GM23338 (cell line): Measurements from ENCODE around the gene NKD1. TPM values are rescaled to one million over a fixed set of nuclear protein-coding genes. Genes with fewer than 3 reads are reported as not detected.

ENCODE experiments used
- ATAC-seq: fragments of 200-7000 bp; cut with Tn5 transposase; 3 replicates; pipeline ENCODE4 v1.9.1; 2020
- DNase-seq: peaks from one replicate; pipeline ENCODE4 v3.0.0-alpha.2; 2015; ENCODE audit warnings: low spot score
- H2AFZ ChIP-seq: fragments of 200-600 bp; sonication (generic); 2 replicates; pipeline ENCODE4 v1.8.0; 2016; ENCODE audit warnings: antibody characterized with exemption, mild to moderate bottlenecking, moderate library complexity
- H3F3A ChIP-seq: fragments of 200-600 bp; sonication (generic); replicated peaks from 2 replicates; pipeline ENCODE4 v1.8.0; 2017; ENCODE audit warnings: antibody characterized with exemption, mixed run types, low read depth
- H3K27ac ChIP-seq: fragments of 200-600 bp; sonication (generic); 2 replicates; pipeline ENCODE4 v1.6.1; 2016; ENCODE audit warnings: low read depth
- H3K27me3 ChIP-seq: fragments of 200-600 bp; sonication (generic); 2 replicates; pipeline ENCODE4 v1.8.0; 2016; ENCODE audit warnings: mild to moderate bottlenecking, mixed run types, moderate library complexity; ENCODE audit not compliant: insufficient read depth
- H3K36me3 ChIP-seq: fragments of 200-600 bp; sonication (generic); 2 replicates; pipeline ENCODE4 v1.8.0; 2016; ENCODE audit warnings: mild to moderate bottlenecking; ENCODE audit not compliant: insufficient read depth
- H3K4me1 ChIP-seq: fragments of 200-600 bp; sonication (generic); 2 replicates; pipeline ENCODE4 v1.8.0; 2016; ENCODE audit warnings: mild to moderate bottlenecking, moderate library complexity; ENCODE audit not compliant: insufficient read depth
- H3K4me2 ChIP-seq: fragments of 200-600 bp; sonication (generic); 2 replicates; pipeline ENCODE4 v1.7.1; 2017; ENCODE audit warnings: mixed run types
- H3K4me3 ChIP-seq: fragments of 200-600 bp; sonication (generic); 2 replicates; pipeline ENCODE4 v1.6.1; 2016; ENCODE audit warnings: mixed run types
- H3K79me2 ChIP-seq: fragments of 200-600 bp; sonication (generic); replicated peaks from 2 replicates; pipeline ENCODE4 v1.8.0; 2017; ENCODE audit warnings: mild to moderate bottlenecking; ENCODE audit not compliant: insufficient read depth
- H3K9me2 ChIP-seq: fragments of 200-600 bp; sonication (generic); 2 replicates; pipeline ENCODE4 v1.8.0; 2017; ENCODE audit not compliant: insufficient read depth
- H4K20me1 ChIP-seq: fragments of 200-600 bp; sonication (generic); replicated peaks from 2 replicates; pipeline ENCODE4 v1.8.0; 2017; ENCODE audit warnings: mild to moderate bottlenecking; ENCODE audit not compliant: insufficient read depth
- H3K27ac Mint-ChIP-seq: 2 replicates; pipeline ENCODE4 v1.8.0; 2020; ENCODE audit warnings: inconsistent platforms, mild to moderate bottlenecking, moderate library complexity, mixed read lengths
- H3K27me3 Mint-ChIP-seq: 3 replicates; pipeline ENCODE4 v1.8.0; 2022; ENCODE audit warnings: low read depth, mild to moderate bottlenecking, moderate library complexity, mixed read lengths, inconsistent platforms; ENCODE audit not compliant: insufficient read depth, poor library complexity
- H3K36me3 Mint-ChIP-seq: 3 replicates; pipeline ENCODE4 v1.8.0; 2021; ENCODE audit warnings: low read depth, mild to moderate bottlenecking, inconsistent platforms, moderate library complexity, mixed read lengths
- H3K4me1 Mint-ChIP-seq: 3 replicates; pipeline ENCODE4 v1.8.0; 2020; ENCODE audit warnings: mild to moderate bottlenecking, inconsistent platforms, mixed read lengths
- H3K4me3 Mint-ChIP-seq: 3 replicates; pipeline ENCODE4 v1.8.0; 2021; ENCODE audit warnings: moderate library complexity, mild to moderate bottlenecking, inconsistent platforms, mixed read lengths
- H3K9me3 Mint-ChIP-seq: 3 replicates; pipeline ENCODE4 v1.8.0; 2020; ENCODE audit warnings: moderate library complexity, mild to moderate bottlenecking, inconsistent platforms, mixed read lengths
- CTCF ChIP-seq, 2 experiments: fragments of 200-600 bp in 1 of 2; sonication (generic) in 1 of 2; conservative IDR thresholded peaks; 2 replicates each; pipeline versions ENCODE4 v1.5.1 to v1.6.1; 2016 to 2017; ENCODE audit warnings: antibody characterized with exemption in 2 of 2, low read depth in 2 of 2, mild to moderate bottlenecking in 2 of 2, moderate library complexity in 1 of 2
- ETS1 ChIP-seq: IDR thresholded peaks from 2 replicates; pipeline ENCODE4 v1.6.1; 2016; ENCODE audit warnings: antibody characterized with exemption
- EZH2phosphoT487 ChIP-seq: fragments of 200-600 bp; sonication (generic); IDR thresholded peaks from one replicate; pipeline ENCODE4 v1.8.1; 2018; ENCODE audit warnings: antibody characterized with exemption; ENCODE audit not compliant: unreplicated experiment
- NANOG ChIP-seq: IDR thresholded peaks from 2 replicates; pipeline ENCODE4 v1.6.1; 2016; ENCODE audit warnings: antibody characterized with exemption, borderline replicate concordance
- POLR2AphosphoS5 ChIP-seq: IDR thresholded peaks from 2 replicates; pipeline ENCODE4 v1.6.1; 2016; ENCODE audit warnings: antibody characterized with exemption, low read depth
- ZNF114 ChIP-seq: fragments of 250-450 bp; sonication (Bioruptor Pico); IDR thresholded peaks from 2 replicates; pipeline ENCODE4 v1.5.0; 2020; ENCODE audit warnings: mild to moderate bottlenecking, moderate library complexity
- ZNF331 ChIP-seq: fragments of 250-450 bp; sonication (Bioruptor Pico); IDR thresholded peaks from 2 replicates; pipeline ENCODE4 v1.5.0; 2020; ENCODE audit warnings: low read depth, mild to moderate bottlenecking, moderate library complexity
- ZNF462 ChIP-seq: fragments of 250-450 bp; sonication (Bioruptor Pico); IDR thresholded peaks from 2 replicates; pipeline ENCODE4 v1.5.0; 2020; ENCODE audit warnings: mild to moderate bottlenecking, moderate library complexity
- polyA plus RNA-seq: library from polyadenylated mRNA; unstranded; fragments of >200 nt; fragmentation: Nextera tagmentation; extraction: Ambion mirVana; gene quantifications from 2 replicates; pipeline ENCODE4 v1.2.1, GENCODE V29; 2016
- total RNA-seq: library from RNA; depleted of rRNA; stranded (reverse); fragments of >200 nt; shearing (Covaris generic); gene quantifications from 2 replicates; pipeline ENCODE4 v1.2.3, GENCODE V29; 2014

Gene NKD1
- total and polyA plus RNA-seq, 2 experiments from 2014 or later, result 2.1 to 2.3 TPM

- TF ChIP-seq ETS1, result no peak
- TF ChIP-seq ZNF114 (CRISPR knock-in tag), result no peak
- TF ChIP-seq CTCF (conservative IDR thresholded peaks at IDR 0.05; ENCODE audit: low read depth in 2 of 2), result no peak
- TF ChIP-seq EZH2phosphoT487, result no peak
Observed at GRCh38 chr16:50694206-50694605, 146.0 kb downstream of the NKD1 start (continued).

GRCh38 chr16:50695017-50696000 lies 147.1 kb downstream of the NKD1 start:
- Histone ChIP-seq H2AFZ (no peak overlapping the region), H3K4me1 (no peaks in the 10 kb centered on the region), H3K27ac (no peak overlapping the region), H3K27me3 (peaks cover 19% of the 10 kb centered on the region), H3K36me3 (no peaks in the 10 kb centered on the region), H3K4me3 (no peak overlapping the region), H4K20me1 (no peaks in the 10 kb centered on the region), H3K4me2 (no peak overlapping the region), H3F3A (no peaks in the 10 kb centered on the region), H3K79me2 (no peaks in the 10 kb centered on the region), H3K9me2 (no peaks in the 10 kb centered on the region)
- peaks cover 24% of the 10 kb centered on the region for H3K27me3 Mint-ChIP-seq
- DNase-seq, result no peak
- no peak for ATAC-seq
- no peak overlapping the region for H3K4me3 Mint-ChIP-seq
- H3K9me3 Mint-ChIP-seq, result no peaks in the 10 kb centered on the region
- peaks cover 3% of the 10 kb centered on the region for H3K4me1 Mint-ChIP-seq
- H3K36me3 Mint-ChIP-seq, result no peaks in the 10 kb centered on the region
- no peak overlapping the region for H3K27ac Mint-ChIP-seq
- TF ChIP-seq ZNF331 (CRISPR knock-in tag) (no peak), CTCF (conservative IDR thresholded peaks at IDR 0.05; ENCODE audit: low read depth in 2 of 2) (no peak), EZH2phosphoT487 (no peak), NANOG (no peak), ZNF114 (CRISPR knock-in tag) (no peak), ZNF462 (CRISPR knock-in tag) (no peak), POLR2AphosphoS5 (no peak)
